Nephron progenitor cell (in vitro differentiated cells): Measurements from ENCODE around the gene SLC2A9.

Experiments
- DNase-seq: peaks from one replicate; pipeline ENCODE4 v3.0.0; 2021
- H3K27ac Mint-ChIP-seq: 2 replicates; pipeline ENCODE4 v1.8.0; 2021; ENCODE audit warnings: mild to moderate bottlenecking, moderate library complexity, mixed read lengths
- H3K27me3 Mint-ChIP-seq: 2 replicates; pipeline ENCODE4 v1.8.0; 2021; ENCODE audit warnings: mild to moderate bottlenecking, low read depth, mixed read lengths; ENCODE audit not compliant: poor library complexity
- H3K36me3 Mint-ChIP-seq: 2 replicates; pipeline ENCODE4 v1.8.0; 2021; ENCODE audit warnings: low read depth, mixed read lengths
- H3K4me1 Mint-ChIP-seq: 2 replicates; pipeline ENCODE4 v1.8.0; 2021; ENCODE audit warnings: mixed read lengths
- H3K4me3 Mint-ChIP-seq: 2 replicates; pipeline ENCODE4 v1.8.0; 2021; ENCODE audit warnings: mild to moderate bottlenecking, moderate library complexity, mixed read lengths
- H3K9me3 Mint-ChIP-seq: 2 replicates; pipeline ENCODE4 v1.8.0; 2021; ENCODE audit warnings: mild to moderate bottlenecking, moderate library complexity, mixed read lengths
- CTCF ChIP-seq: fragments of 200-600 bp; sonication (generic); IDR thresholded peaks from 2 replicates; pipeline ENCODE4 v1.5.0; 2021; ENCODE audit warnings: antibody characterized with exemption

SLC2A9 gene

GRCh38 chr4:9970399-9971011 lies 50.8 kb downstream of the SLC2A9 start:
- Mint-ChIP-seq H3K36me3 (no peaks in the 10 kb centered on the region), H3K9me3 (peaks cover 32% of the 10 kb centered on the region), H3K4me3 (no peak overlapping the region), H3K27ac (no peak overlapping the region), H3K27me3 (no peaks in the 10 kb centered on the region), H3K4me1 (no peaks in the 10 kb centered on the region)
- no peak for DNase-seq
- no peak for TF ChIP-seq CTCF

GRCh38 chr4:9969526-9970398 lies 51.5 kb downstream of the SLC2A9 start:
- H3K36me3 Mint-ChIP-seq = no peaks in the 10 kb centered on the region
- no peak for DNase-seq
- H3K4me1 Mint-ChIP-seq = no peaks in the 10 kb centered on the region
- H3K27me3 Mint-ChIP-seq = no peaks in the 10 kb centered on the region
- no peak for TF ChIP-seq CTCF
- H3K4me3 Mint-ChIP-seq = no peak overlapping the region
- no peak overlapping the region for H3K27ac Mint-ChIP-seq
- peaks cover 30% of the 10 kb centered on the region for H3K9me3 Mint-ChIP-seq

- peaks cover 4% of the 10 kb centered on the region for H3K4me1 Mint-ChIP-seq
- H3K36me3 Mint-ChIP-seq = no peaks in the 10 kb centered on the region
- no peak overlapping the region for H3K4me3 Mint-ChIP-seq
- H3K9me3 Mint-ChIP-seq = peaks cover 21% of the 10 kb centered on the region
- DNase-seq = no peak
- H3K27me3 Mint-ChIP-seq = no peaks in the 10 kb centered on the region
- TF ChIP-seq CTCF = no peak
- H3K27ac Mint-ChIP-seq = no peak overlapping the region
Observed at GRCh38 chr4:9968472-9968871, 52.8 kb downstream of the SLC2A9 start.

GRCh38 chr4:9964879-9965278 lies 56.4 kb downstream of the SLC2A9 start:
- no peak for DNase-seq
- Mint-ChIP-seq H3K4me3 (no peak overlapping the region), H3K36me3 (no peaks in the 10 kb centered on the region), H3K9me3 (peaks cover 25% of the 10 kb centered on the region), H3K27ac (no peak overlapping the region), H3K4me1 (peaks cover 4% of the 10 kb centered on the region), H3K27me3 (peaks cover 7% of the 10 kb centered on the region)
- TF ChIP-seq CTCF = no peak

- DNase-seq = no peak
- no peak for TF ChIP-seq CTCF
- no peak overlapping the region for H3K4me3 Mint-ChIP-seq
- peaks cover 7% of the 10 kb centered on the region for H3K27me3 Mint-ChIP-seq
- H3K27ac Mint-ChIP-seq = no peak overlapping the region
- peaks cover 4% of the 10 kb centered on the region for H3K4me1 Mint-ChIP-seq
- no peaks in the 10 kb centered on the region for H3K36me3 Mint-ChIP-seq
- peaks cover 21% of the 10 kb centered on the region for H3K9me3 Mint-ChIP-seq
Observed at GRCh38 chr4:9963328-9963727, 58.0 kb downstream of the SLC2A9 start.
